ENCODE data around the gene AIFM2. TPM values are rescaled to one million over a fixed set of nuclear protein-coding genes. Genes with fewer than 3 reads are reported as not detected.

The AIFM2 gene
- total and polyA plus RNA-seq, 2 of the 13 experiments (the other 11 are each of a cell fraction or from before 2014, with no cell fraction given), result 20.3 to 29.5 TPM

DNA sequence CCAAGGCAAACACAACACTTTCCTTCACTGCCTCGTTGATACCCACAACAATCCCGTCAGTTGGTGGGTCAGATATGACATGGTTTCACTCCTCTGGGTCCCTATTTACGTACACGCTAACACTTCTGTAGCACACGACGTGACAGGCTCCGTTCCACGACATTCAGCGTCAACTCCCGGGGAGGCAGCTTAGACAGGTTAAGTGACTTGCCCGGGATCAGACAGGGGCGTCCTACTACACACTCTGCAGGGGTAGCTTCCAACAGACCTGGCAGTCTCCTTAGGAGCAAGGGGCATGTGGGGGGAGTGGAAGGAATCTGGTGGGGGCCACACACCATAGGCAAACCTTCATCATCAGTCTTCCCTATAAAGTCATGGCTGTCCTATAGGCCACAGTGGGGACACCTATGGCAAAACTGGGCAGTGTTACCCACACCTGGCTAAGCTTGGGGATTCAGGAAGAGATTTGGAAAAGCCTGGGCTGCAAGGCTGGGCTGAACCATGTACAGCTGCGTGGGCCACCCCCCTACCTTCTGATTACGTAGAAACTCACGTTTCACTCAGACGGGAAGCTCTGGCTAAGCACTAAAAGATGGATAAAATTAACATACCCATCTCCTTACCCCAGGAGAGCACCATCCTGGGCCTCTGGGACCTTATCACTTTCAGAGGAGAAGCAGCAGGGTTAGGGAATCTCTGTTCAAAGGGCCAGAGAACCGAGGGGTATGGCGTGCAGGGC is 11.9 kb upstream of the AIFM2 start:
- Histone ChIP-seq H3K36me3 (replicated peaks in 1 of 2; ENCODE audit: control insufficient read depth in 1 of 2, insufficient read depth in 2 of 2, low read length in 2 of 2) (peaks cover 0 to 8% of the 10 kb centered on the region in 2 experiments; a peak in 1 of 5 replicates), H3K9me3 (ENCODE audit: low read length) (no peaks in the 10 kb centered on the region), H4K20me1 (ENCODE audit: insufficient read depth, low read length) (no peaks in the 10 kb centered on the region), H3K27ac (ENCODE audit: extremely low read length, insufficient read depth, low read length) (no peak overlapping the region), H2AFZ (ENCODE audit: low read length) (no peak overlapping the region), H3K27me3 (ENCODE audit: control insufficient read depth in 1 of 2, insufficient read depth in 2 of 2, low read length in 2 of 2) (no peaks in the 10 kb centered on the region), H3K4me1 (ENCODE audit: insufficient read depth, low read length) (peaks cover 24% of the 10 kb centered on the region), H3K79me2 (ENCODE audit: insufficient read depth, low read length) (peaks cover 10% of the 10 kb centered on the region), H3K4me3 (replicated peaks in 1 of 3; ENCODE audit: insufficient read depth in 1 of 3, low read depth in 2 of 3, low read length in 3 of 3) (peak overlapping the region in 1 of 3 experiments; percentile 92; a peak in 1 of 6 replicates), H3K4me2 (ENCODE audit: low read depth, low read length) (peak overlapping the region; percentile 81), H3K9ac (ENCODE audit: insufficient read depth, low read depth, low read length) (peak overlapping the region; percentile 82; the same call in 1 of the 2 replicates)
- TF ChIP-seq ZC3H13 (CRISPR knock-in tag; IDR thresholded peaks at IDR 0.05), result 0 out of 2 replicates have a peak, but pooled peaks have one; percentile 58
- no peak for TF ChIP-seq ZNF83 (CRISPR knock-in tag; IDR thresholded peaks at IDR 0.05; ENCODE audit: borderline replicate concordance)
- TF ChIP-seq, protein P1, sequence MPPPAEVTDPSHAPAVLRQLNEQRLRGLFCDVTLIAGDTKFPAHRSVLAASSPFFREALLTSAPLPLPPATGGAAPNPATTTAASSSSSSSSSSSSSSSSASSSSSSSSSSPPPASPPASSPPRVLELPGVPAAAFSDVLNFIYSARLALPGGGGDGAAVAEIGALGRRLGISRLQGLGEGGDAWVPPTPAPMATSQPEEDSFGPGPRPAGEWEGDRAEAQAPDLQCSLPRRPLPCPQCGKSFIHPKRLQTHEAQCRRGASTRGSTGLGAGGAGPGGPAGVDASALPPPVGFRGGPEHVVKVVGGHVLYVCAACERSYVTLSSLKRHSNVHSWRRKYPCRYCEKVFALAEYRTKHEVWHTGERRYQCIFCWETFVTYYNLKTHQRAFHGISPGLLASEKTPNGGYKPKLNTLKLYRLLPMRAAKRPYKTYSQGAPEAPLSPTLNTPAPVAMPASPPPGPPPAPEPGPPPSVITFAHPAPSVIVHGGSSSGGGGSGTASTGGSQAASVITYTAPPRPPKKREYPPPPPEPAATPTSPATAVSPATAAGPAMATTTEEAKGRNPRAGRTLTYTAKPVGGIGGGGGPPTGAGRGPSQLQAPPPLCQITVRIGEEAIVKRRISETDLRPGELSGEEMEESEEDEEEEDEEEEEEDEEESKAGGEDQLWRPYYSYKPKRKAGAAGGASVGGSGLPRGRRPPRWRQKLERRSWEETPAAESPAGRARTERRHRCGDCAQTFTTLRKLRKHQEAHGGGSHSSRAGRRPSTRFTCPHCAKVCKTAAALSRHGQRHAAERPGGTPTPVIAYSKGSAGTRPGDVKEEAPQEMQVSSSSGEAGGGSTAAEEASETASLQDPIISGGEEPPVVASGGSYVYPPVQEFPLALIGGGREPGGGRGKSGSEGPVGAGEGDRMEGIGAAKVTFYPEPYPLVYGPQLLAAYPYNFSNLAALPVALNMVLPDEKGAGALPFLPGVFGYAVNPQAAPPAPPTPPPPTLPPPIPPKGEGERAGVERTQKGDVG (CRISPR knock-in tag; IDR thresholded peaks at IDR 0.05; ENCODE audit: borderline replicate concordance), result no peak
- no peak for TF ChIP-seq SAFB2 (CRISPR knock-in tag; IDR thresholded peaks at IDR 0.05; ENCODE audit: borderline replicate concordance, low read depth)
- no peak for TF ChIP-seq FOXC1 (CRISPR knock-in tag; IDR thresholded peaks at IDR 0.05; ENCODE audit: borderline replicate concordance)
- TF ChIP-seq SKI (IDR thresholded peaks at IDR 0.05; ENCODE audit: partially characterized antibody), result no peak
- TF ChIP-seq IRF2 (CRISPR knock-in tag; IDR thresholded peaks at IDR 0.05), result no peak
- TF ChIP-seq ZNF703 (CRISPR knock-in tag; IDR thresholded peaks at IDR 0.05; ENCODE audit: borderline replicate concordance), result no peak
- no peak for TF ChIP-seq ZNF7 (CRISPR knock-in tag; IDR thresholded peaks at IDR 0.05)
- TF ChIP-seq, protein P2, sequence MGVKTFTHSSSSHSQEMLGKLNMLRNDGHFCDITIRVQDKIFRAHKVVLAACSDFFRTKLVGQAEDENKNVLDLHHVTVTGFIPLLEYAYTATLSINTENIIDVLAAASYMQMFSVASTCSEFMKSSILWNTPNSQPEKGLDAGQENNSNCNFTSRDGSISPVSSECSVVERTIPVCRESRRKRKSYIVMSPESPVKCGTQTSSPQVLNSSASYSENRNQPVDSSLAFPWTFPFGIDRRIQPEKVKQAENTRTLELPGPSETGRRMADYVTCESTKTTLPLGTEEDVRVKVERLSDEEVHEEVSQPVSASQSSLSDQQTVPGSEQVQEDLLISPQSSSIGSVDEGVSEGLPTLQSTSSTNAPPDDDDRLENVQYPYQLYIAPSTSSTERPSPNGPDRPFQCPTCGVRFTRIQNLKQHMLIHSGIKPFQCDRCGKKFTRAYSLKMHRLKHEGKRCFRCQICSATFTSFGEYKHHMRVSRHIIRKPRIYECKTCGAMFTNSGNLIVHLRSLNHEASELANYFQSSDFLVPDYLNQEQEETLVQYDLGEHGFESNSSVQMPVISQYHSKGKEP (CRISPR knock-in tag; IDR thresholded peaks at IDR 0.05), result no peak
- no peak for TF ChIP-seq YY1 (IDR thresholded peaks at IDR 0.05; ENCODE audit: insufficient read depth, insufficient replicate concordance, low read depth, low read length)
- TF ChIP-seq SNAPC2 (CRISPR knock-in tag; IDR thresholded peaks at IDR 0.05), result no peak
- TF ChIP-seq U2AF1 (optimal IDR thresholded peaks at IDR 0.05; ENCODE audit: low read depth, low read length), result peak; percentile 13
- 87% methylated on average over 18 of the region's 18 CpGs for WGBS (ENCODE audit: low lambda C conversion rate)
- ChIA-PET CTCF (ENCODE audit: low intra/inter-chr PET ratio, low total read pairs) (no interaction called here), POLR2A (interaction anchor here (2.2 to 4.3 kb wide), 4 partner anchors 12 to 59 kb away, joined by 26 to 109 read pairs (median 30); partner anchors contain the start of gene AIFM2)
- intact Hi-C loops (cut with micrococcal nuclease; ENCODE audit: unreplicated experiment), result loop anchor here (1.0 kb wide), 1 partner anchor 28 kb away; no protein-coding TSS in a partner anchor
- in situ Hi-C loops (cut with HindIII; ENCODE audit: extremely low pct_ligation_motif_present, low pct_unique_long_range_greater_than_20kb), result no loop called here
- BruUV-seq (replicated peaks), result no TSS peak
- no peak for ATAC-seq
- FAIRE-seq, result no peak
- no peak for DNase-seq (ENCODE audit: low spot score)

Data from HepG2 (cell line).